Kidney (tissue), 14 donors: ENCODE results near the gene ZBTB42. TPM values are rescaled to one million over a fixed set of nuclear protein-coding genes. Genes with fewer than 3 reads are reported as not detected.

Experiments used
- DNase-seq, 5 donors: peaks; one replicate each; pipeline ENCODE4 v3.0.0-alpha.2; 2013 to 2020
- FAIRE-seq: peaks from 2 replicates; lab custom pipeline; 2012; peaks lifted over from hg19 to GRCh38; lab: Jason Lieb, UNC
- H3K27ac ChIP-seq, 2 donors: one replicate each; pipeline ENCODE4 v1.7.0; 2013; ENCODE audit warnings: low read depth in 2 of 2, low read length in 2 of 2, inconsistent platforms in 1 of 2
- H3K27me3 ChIP-seq: one replicate; pipeline ENCODE4 v1.7.1; 2013; ENCODE audit warnings: low read length, inconsistent platforms; ENCODE audit not compliant: control insufficient read depth, insufficient read depth
- H3K36me3 ChIP-seq, 3 donors: one replicate each; pipeline versions ENCODE4 v1.7.0 to v1.7.1; 2013; ENCODE audit warnings: low read length in 3 of 3, control low read depth in 1 of 3, inconsistent platforms in 1 of 3; ENCODE audit not compliant: insufficient read depth in 3 of 3, control insufficient read depth in 2 of 3
- H3K4me1 ChIP-seq, 3 donors: one replicate each; pipeline versions ENCODE4 v1.7.0 to v1.7.1; 2013; ENCODE audit warnings: low read length in 3 of 3, inconsistent platforms in 1 of 3, low read depth in 1 of 3; ENCODE audit not compliant: control insufficient read depth in 2 of 3, insufficient read depth in 2 of 3
- H3K4me3 ChIP-seq, 3 donors: one replicate each; pipeline versions ENCODE4 v1.7.0 to v1.8.1; 2013; ENCODE audit warnings: low read length in 3 of 3, control low read depth in 1 of 3, inconsistent platforms in 1 of 3
- H3K9ac ChIP-seq, 3 donors: one replicate each; pipeline versions ENCODE4 v1.7.0 to v1.7.1; 2013; ENCODE audit warnings: low read length in 3 of 3, control low read depth in 1 of 3, inconsistent platforms in 1 of 3
- H3K9me3 ChIP-seq, 3 donors: one replicate each; pipeline versions ENCODE4 v1.7.0 to v1.7.1; 2013; ENCODE audit warnings: low read length in 3 of 3, control low read depth in 1 of 3, inconsistent platforms in 1 of 3; ENCODE audit not compliant: control insufficient read depth in 2 of 3, insufficient read depth in 1 of 3
- intact Hi-C: fragments of 100-400 bp; cut with DNase I; formaldehyde crosslinking; loops from one replicate; pipeline ENCODE4 v1.11.1; 2022
- polyA plus RNA-seq: library from polyadenylated mRNA; stranded (reverse); fragments of 350-450 nt; fragmentation: Illumina TruSeq; extraction: RNeasy Lipid Tissue Mini Kit (QIAGEN cat#74804); gene quantifications from one replicate; pipeline ENCODE4 v1.2.3, GENCODE V29; 2014; ENCODE audit warnings: low read depth, low replicate concordance; ENCODE audit not compliant: insufficient read depth
- total RNA-seq: library from RNA; stranded (reverse); fragmentation: NEBNext Ultra II Directional; extraction: Animal tissue kit (Norgen Biotek cat#: 25700); gene quantifications from one replicate; pipeline ENCODE4 v1.2.1, GENCODE V29; 2021
- TF ChIP-seq, protein P1 (sequence below): IDR thresholded peaks from 3 replicates; pipeline ENCODE4 v1.5.1; 2012; ENCODE audit warnings: mild to moderate bottlenecking, moderate library complexity, borderline replicate concordance; ENCODE audit not compliant: insufficient read depth; ENCODE audit errors: extremely low read depth
- donor health status: control.
- donor health status: control.
- donor health status: control.
- donor health status: control.
- donor health status: control.
- donor health status: DM: yes; HTN: yes; CAD: no.
- donor health status: Normal renal cell carcinoma (clear cell type).

Gene ZBTB42
- total and polyA plus RNA-seq, 2 donors from 2014 or later: 3.9 to 10.0 TPM

DNA sequence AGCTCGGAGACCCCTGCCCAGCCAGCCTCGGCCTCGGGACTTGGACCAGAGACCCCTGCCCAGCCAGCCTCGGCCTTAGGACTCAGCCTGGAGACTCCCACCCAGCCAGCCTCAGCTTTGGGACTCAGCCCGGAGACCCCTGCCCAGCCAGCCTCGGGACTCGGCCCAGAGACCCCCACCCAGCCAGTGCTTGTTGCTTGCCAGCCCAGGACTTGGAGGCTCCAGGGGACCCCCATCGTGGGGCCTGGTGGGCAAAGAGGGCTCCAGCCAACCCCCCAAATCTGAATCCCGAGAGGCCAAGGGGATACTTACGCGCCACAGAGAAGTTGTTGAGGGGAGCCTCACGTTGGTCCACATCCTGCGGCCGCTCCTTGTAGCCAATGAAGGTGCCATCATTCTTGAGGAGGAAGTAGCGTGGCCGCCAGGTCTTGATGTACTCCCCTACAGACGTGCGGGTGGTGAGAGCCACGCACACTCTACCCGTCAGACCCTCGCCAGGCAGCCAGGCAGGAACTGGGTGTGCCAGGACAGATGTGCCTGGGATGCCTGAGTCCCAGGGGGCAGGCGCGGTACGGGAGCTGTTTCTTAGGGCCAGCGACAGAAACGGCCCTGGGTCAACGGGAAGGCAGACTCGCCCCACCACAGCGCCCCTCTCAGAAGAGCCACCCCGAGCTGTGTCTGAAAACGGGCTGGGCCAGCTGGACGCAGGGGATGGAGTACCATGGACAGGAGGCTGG is 21.0 kb upstream of the ZBTB42 start:
- FAIRE-seq: no peak
- no peak overlapping the region for H3K4me3 ChIP-seq
- intact Hi-C loops: no loop called here
- H3K9ac ChIP-seq: no peak overlapping the region
- H3K27ac ChIP-seq: no peak overlapping the region
- no peak for DNase-seq
- H3K27me3 ChIP-seq: no peaks in the 10 kb centered on the region
- H3K4me1 ChIP-seq: no peaks in the 10 kb centered on the region
- H3K9me3 ChIP-seq: no peaks in the 10 kb centered on the region
- peaks cover 0 to 2% (median 0%) of the 10 kb centered on the region in 3 donors for H3K36me3 ChIP-seq
- TF ChIP-seq, protein P1, sequence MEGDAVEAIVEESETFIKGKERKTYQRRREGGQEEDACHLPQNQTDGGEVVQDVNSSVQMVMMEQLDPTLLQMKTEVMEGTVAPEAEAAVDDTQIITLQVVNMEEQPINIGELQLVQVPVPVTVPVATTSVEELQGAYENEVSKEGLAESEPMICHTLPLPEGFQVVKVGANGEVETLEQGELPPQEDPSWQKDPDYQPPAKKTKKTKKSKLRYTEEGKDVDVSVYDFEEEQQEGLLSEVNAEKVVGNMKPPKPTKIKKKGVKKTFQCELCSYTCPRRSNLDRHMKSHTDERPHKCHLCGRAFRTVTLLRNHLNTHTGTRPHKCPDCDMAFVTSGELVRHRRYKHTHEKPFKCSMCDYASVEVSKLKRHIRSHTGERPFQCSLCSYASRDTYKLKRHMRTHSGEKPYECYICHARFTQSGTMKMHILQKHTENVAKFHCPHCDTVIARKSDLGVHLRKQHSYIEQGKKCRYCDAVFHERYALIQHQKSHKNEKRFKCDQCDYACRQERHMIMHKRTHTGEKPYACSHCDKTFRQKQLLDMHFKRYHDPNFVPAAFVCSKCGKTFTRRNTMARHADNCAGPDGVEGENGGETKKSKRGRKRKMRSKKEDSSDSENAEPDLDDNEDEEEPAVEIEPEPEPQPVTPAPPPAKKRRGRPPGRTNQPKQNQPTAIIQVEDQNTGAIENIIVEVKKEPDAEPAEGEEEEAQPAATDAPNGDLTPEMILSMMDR: no peak

DNA sequence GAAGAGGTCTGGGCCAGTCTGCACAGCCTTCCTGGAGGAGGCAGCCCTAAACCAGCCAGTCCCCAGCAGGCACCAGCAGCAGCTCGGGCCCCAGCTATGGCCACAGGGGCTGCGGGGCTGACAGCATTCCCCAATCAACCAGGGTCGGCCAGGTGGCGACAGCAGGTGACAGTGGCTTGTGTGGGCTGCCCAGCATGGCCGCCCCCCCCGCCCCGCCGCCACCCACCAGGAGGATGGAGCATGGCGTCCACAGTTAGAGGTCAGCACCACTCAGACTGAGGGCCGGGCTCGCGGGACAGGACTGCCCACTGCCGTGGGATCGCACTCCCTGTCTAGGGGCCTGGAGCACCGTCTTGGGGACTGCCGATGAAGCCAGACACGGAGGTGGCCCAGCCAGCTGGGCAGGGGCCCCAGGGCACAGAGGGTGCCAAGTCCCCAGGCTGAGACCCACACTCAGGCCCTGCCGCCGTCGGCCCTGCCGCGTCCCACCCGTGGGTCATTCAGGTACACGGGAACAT is 20.3 kb upstream of the ZBTB42 start:
- FAIRE-seq (no peak), DNase-seq (no peak)
- H3K27me3 ChIP-seq: no peaks in the 10 kb centered on the region
- no peaks in the 10 kb centered on the region for H3K4me1 ChIP-seq
- no peak overlapping the region for H3K27ac ChIP-seq
- no peaks in the 10 kb centered on the region for H3K9me3 ChIP-seq
- no peak overlapping the region for H3K9ac ChIP-seq
- intact Hi-C loops: no loop called here
- TF ChIP-seq, protein P1: no peak
- H3K36me3 ChIP-seq: peaks cover 0 to 2% (median 0%) of the 10 kb centered on the region in 3 donors
- H3K4me3 ChIP-seq: no peak overlapping the region

DNA sequence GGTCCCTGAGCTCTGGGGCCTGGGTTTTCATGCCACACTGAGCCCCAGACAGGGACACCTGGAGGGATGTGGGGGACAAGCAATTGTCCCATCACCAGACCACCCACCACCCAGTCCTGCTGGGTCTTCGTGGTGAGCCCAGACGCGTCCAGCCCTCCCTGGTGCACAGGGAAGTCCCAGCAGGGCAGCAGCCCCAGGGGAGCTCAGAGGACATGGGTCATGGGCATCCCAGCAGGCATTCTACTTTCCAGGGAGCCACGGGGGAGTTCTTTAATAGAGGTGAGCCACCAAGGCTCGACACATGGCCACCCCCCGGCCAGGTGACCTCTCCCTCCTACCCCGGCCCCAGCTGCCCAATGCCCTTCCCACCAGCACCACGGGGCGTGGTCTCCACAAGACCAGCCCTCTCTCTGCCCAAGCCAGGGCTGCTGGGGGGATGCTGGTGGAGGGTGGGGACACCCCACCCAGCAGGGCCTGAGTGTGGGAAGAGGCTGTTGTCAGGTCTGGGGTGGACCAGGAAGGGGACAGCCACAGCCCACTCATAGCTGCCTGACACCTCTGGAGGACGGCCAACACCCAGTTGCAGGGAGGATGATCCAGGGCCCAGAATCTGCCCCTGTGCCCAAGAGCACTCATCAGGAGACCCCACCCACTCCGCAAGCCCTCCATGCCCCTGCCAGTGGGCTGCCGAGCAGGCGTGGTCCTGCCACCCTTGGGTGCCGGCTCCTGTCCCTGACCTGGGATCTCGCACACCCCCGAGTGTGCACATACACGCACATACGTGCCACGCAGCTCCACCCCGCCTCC is 19.4 kb upstream of the ZBTB42 start:
- Histone ChIP-seq H3K9ac (no peak overlapping the region), H3K36me3 (peaks cover 0 to 2% (median 0%) of the 10 kb centered on the region in 3 donors), H3K27me3 (no peaks in the 10 kb centered on the region), H3K4me1 (no peaks in the 10 kb centered on the region), H3K27ac (no peak overlapping the region), H3K9me3 (no peaks in the 10 kb centered on the region), H3K4me3 (no peak overlapping the region)
- TF ChIP-seq, protein P1: no peak
- no peak for DNase-seq
- no peak for FAIRE-seq
- intact Hi-C loops: no loop called here
